Measurements from ENCODE around the gene ABHD1.

DNA sequence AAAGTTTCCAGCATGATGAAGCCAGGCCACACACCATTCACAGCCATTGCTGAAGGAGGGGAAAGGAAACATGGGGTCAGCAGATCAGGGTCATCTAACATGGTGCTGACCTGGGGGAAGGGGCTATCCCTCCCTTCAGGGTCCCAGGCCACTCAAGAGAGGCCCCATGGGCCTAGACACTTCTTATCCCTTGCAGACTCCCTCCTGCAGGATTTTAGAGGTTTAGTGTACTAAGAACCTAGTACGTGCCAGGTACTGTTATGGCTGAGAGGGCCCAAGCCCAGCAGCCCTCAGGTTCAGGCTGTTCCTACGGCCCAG is 28.2 kb upstream of the ABHD1 start:
- TF ChIP-seq TOX (CRISPR knock-in tag; IDR thresholded peaks at IDR 0.05; ENCODE audit: borderline replicate concordance) (no peak), PPARA (CRISPR knock-in tag; IDR thresholded peaks at IDR 0.05; ENCODE audit: borderline replicate concordance) (no peak), POU6F1 (CRISPR knock-in tag; IDR thresholded peaks at IDR 0.05; ENCODE audit: borderline replicate concordance, low read depth) (no peak), PATZ1 (CRISPR knock-in tag; IDR thresholded peaks at IDR 0.05; ENCODE audit: borderline replicate concordance) (no peak), ZC3H10 (CRISPR knock-in tag; IDR thresholded peaks at IDR 0.05) (no peak), RARB (CRISPR knock-in tag; IDR thresholded peaks at IDR 0.05) (no peak), ZFP30 (CRISPR knock-in tag; IDR thresholded peaks at IDR 0.05) (no peak), CREB5 (CRISPR knock-in tag; IDR thresholded peaks at IDR 0.05; ENCODE audit: low read depth) (no peak), ZNF565 (CRISPR knock-in tag; conservative IDR thresholded peaks at IDR 0.05; ENCODE audit: low read depth) (no peak), ZNF70 (CRISPR knock-in tag; IDR thresholded peaks at IDR 0.05) (no peak), TSHZ2 (CRISPR knock-in tag; IDR thresholded peaks at IDR 0.05) (no peak), ARNTL (CRISPR knock-in tag; IDR thresholded peaks at IDR 0.05; ENCODE audit: borderline replicate concordance, low read depth) (no peak)
